ENCODE results near the gene CRYGN. TPM values are rescaled to one million over a fixed set of nuclear protein-coding genes. Genes with fewer than 3 reads are reported as not detected.
A peak's percentile ranks its signal among the peaks of the same experiment; 100 is the strongest.

The CRYGN gene
- polyA plus RNA-seq, 3 donors: not detected

- H3K79me2 ChIP-seq (ENCODE audit: insufficient read depth, low read length): no peaks in the 10 kb centered on the region
- H3K27ac Mint-ChIP-seq: no peak overlapping the region
- peaks cover 28% of the 10 kb centered on the region for H3K4me1 Mint-ChIP-seq
- peaks cover 13 to 19% of the 10 kb centered on the region in 2 donors for H3K4me1 ChIP-seq (ENCODE audit: control insufficient read depth in 1 of 2, insufficient read depth in 2 of 2, low read length in 2 of 2)
- H3K4me3 ChIP-seq (replicated peaks in 1 of 3; ENCODE audit: low read depth in 2 of 3, low read length in 3 of 3): no peak overlapping the region
- H3K36me3 ChIP-seq (replicated peaks in 1 of 2; ENCODE audit: control insufficient read depth in 1 of 2, insufficient read depth in 2 of 2, low read length in 2 of 2): no peaks in the 10 kb centered on the region
- WGBS (ENCODE audit: insufficient coverage): 100% methylated on average over 5 of the region's 10 CpGs
- H3K27me3 Mint-ChIP-seq (ENCODE audit: low read depth in 3 of 3): peaks cover 23 to 44% (median 26%) of the 10 kb centered on the region in 3 donors
- DNase-seq: no peak
- H2AFZ ChIP-seq (ENCODE audit: insufficient read depth, low read depth, low read length, poor library complexity, severe bottlenecking): no peak overlapping the region
- H3K4me3 Mint-ChIP-seq: peak overlapping the region in 1 of 2 donors; percentile 18
- peaks cover 0 to 4% (median 0%) of the 10 kb centered on the region in 7 donors for H3K9me3 Mint-ChIP-seq
- H4K20me1 ChIP-seq (ENCODE audit: insufficient read depth, low read length): no peaks in the 10 kb centered on the region
- peaks cover 5 to 28% of the 10 kb centered on the region in 2 donors for H3K27me3 ChIP-seq (ENCODE audit: control insufficient read depth in 2 of 2, insufficient read depth in 2 of 2, low read length in 2 of 2)
- intact Hi-C loops (cut with micrococcal nuclease): no loop called here
- no peaks in the 10 kb centered on the region for H3K36me3 Mint-ChIP-seq
- H3K4me2 ChIP-seq (replicated peaks; ENCODE audit: extremely low read depth, low read length, poor library complexity, severe bottlenecking): no peak overlapping the region
- no peak for TF ChIP-seq CTCF (IDR thresholded peaks at IDR 0.05)
- H3K9me3 ChIP-seq (replicated peaks in 1 of 2; ENCODE audit: control insufficient read depth in 1 of 2, insufficient read depth in 1 of 2, low read length in 2 of 2): no peaks in the 10 kb centered on the region
- H3K27ac ChIP-seq (ENCODE audit: low read depth in 1 of 2, low read length in 2 of 2): no peak overlapping the region
- H3K9ac ChIP-seq (ENCODE audit: insufficient read depth, low read length, poor library complexity, severe bottlenecking): no peak overlapping the region
These were observed 3.0 kb upstream of the CRYGN start for GRCh38 chr7:151442776-151443496.

GRCh38 chr7:151440799-151441445 lies 981 bp upstream of the CRYGN start:
- H3K27ac ChIP-seq (ENCODE audit: low read depth in 1 of 2, low read length in 2 of 2): no peak overlapping the region
- H3K4me3 Mint-ChIP-seq: peak overlapping the region in 1 of 2 donors; percentile 42

More at GRCh38 chr7:151440799-151441445, 981 bp upstream of the CRYGN start:
- H3K4me2 ChIP-seq (replicated peaks; ENCODE audit: extremely low read depth, low read length, poor library complexity, severe bottlenecking): no peak overlapping the region
- Mint-ChIP-seq H3K27me3 (ENCODE audit: low read depth in 3 of 3) (peaks cover 21 to 34% (median 25%) of the 10 kb centered on the region in 3 donors), H3K9me3 (peaks cover 0 to 4% (median 0%) of the 10 kb centered on the region in 7 donors), H3K36me3 (no peaks in the 10 kb centered on the region), H3K4me1 (peaks cover 27% of the 10 kb centered on the region), H3K27ac (peak overlapping the region in 4 of 7 donors; percentile 20 to 87 (median 52))
- H3K4me3 ChIP-seq (replicated peaks in 1 of 3; ENCODE audit: low read depth in 2 of 3, low read length in 3 of 3): no peak overlapping the region
- intact Hi-C loops (cut with micrococcal nuclease): no loop called here
- no peak for DNase-seq
- peaks cover 13 to 19% of the 10 kb centered on the region in 2 donors for H3K4me1 ChIP-seq (ENCODE audit: control insufficient read depth in 1 of 2, insufficient read depth in 2 of 2, low read length in 2 of 2)
- whole genome bisulfite sequencing (ENCODE audit: insufficient coverage): 84% methylated on average over 7 of the region's 10 CpGs
- no peaks in the 10 kb centered on the region for H3K36me3 ChIP-seq (replicated peaks in 1 of 2; ENCODE audit: control insufficient read depth in 1 of 2, insufficient read depth in 2 of 2, low read length in 2 of 2)
- H2AFZ ChIP-seq (ENCODE audit: insufficient read depth, low read depth, low read length, poor library complexity, severe bottlenecking): no peak overlapping the region
- no peaks in the 10 kb centered on the region for H3K9me3 ChIP-seq (replicated peaks in 1 of 2; ENCODE audit: control insufficient read depth in 1 of 2, insufficient read depth in 1 of 2, low read length in 2 of 2)
- TF ChIP-seq CTCF (IDR thresholded peaks at IDR 0.05): no peak
- H4K20me1 ChIP-seq (ENCODE audit: insufficient read depth, low read length): no peaks in the 10 kb centered on the region
- H3K79me2 ChIP-seq (ENCODE audit: insufficient read depth, low read length): no peaks in the 10 kb centered on the region
- H3K27me3 ChIP-seq (ENCODE audit: control insufficient read depth in 2 of 2, insufficient read depth in 2 of 2, low read length in 2 of 2): peaks cover 5 to 22% of the 10 kb centered on the region in 2 donors
- H3K9ac ChIP-seq (ENCODE audit: insufficient read depth, low read length, poor library complexity, severe bottlenecking): no peak overlapping the region
